Measurements from ENCODE around the gene CPZ.
A peak's percentile ranks its signal among the peaks of the same experiment; 100 is the strongest.

CPZ gene

GRCh38 chr4:8589823-8590545 is 2.6 kb upstream of the CPZ start:
- TF ChIP-seq ZFHX2 (tag by site-specific recombination; conservative IDR thresholded peaks at IDR 0.05): peak; percentile 56
- TF ChIP-seq ZNF768 (tag by site-specific recombination; IDR thresholded peaks at IDR 0.05): no peak
- peak; percentile 87 for TF ChIP-seq ZIC2 (tag by site-specific recombination; IDR thresholded peaks at IDR 0.05)
- TF ChIP-seq GLIS1 (tag by site-specific recombination; IDR thresholded peaks at IDR 0.05): peak; percentile 76
- H3K9me3 ChIP-seq (ENCODE audit: control insufficient read depth, insufficient read depth, low read depth, low read length): no peaks in the 10 kb centered on the region
- H3K36me3 ChIP-seq (ENCODE audit: control insufficient read depth in 2 of 2, insufficient read depth in 1 of 2, low read length in 2 of 2): no peaks in the 10 kb centered on the region
- no peak overlapping the region for H3K4me3 ChIP-seq (ENCODE audit: low read depth, low read length)
- CTCF ChIA-PET: interaction anchor here (0.6 kb wide), 1 partner anchor 10 kb away, joined by 3 read pairs; the partner anchor contains the start of gene GPR78
- POLR2A ChIA-PET: interaction anchor here (1.6 kb wide), 1 partner anchor 121 kb away, joined by 3 read pairs; no protein-coding TSS in a partner anchor
- H3K27ac ChIP-seq (ENCODE audit: extremely low read depth, low read depth, low read length): no peak overlapping the region
- H3K4me1 ChIP-seq (ENCODE audit: control insufficient read depth, insufficient read depth, low read length): no peaks in the 10 kb centered on the region

GRCh38 chr4:8590546-8590880 is 2.1 kb upstream of the CPZ start:
- no peaks in the 10 kb centered on the region for H3K4me1 ChIP-seq (ENCODE audit: control insufficient read depth, insufficient read depth, low read length)
- ChIA-PET POLR2A (interaction anchor here (1.6 kb wide), 1 partner anchor 122 kb away, joined by 3 read pairs; no protein-coding TSS in a partner anchor), CTCF (no interaction called here)

GRCh38 chr4:8591114-8591513 is 1.5 kb upstream of the CPZ start:
- ChIA-PET POLR2A (interaction anchor here (1.6 kb wide), 1 partner anchor 122 kb away, joined by 3 read pairs; no protein-coding TSS in a partner anchor), CTCF (interaction anchor here (4.0 kb wide), 1 partner anchor 122 kb away, joined by 19 read pairs; no protein-coding TSS in a partner anchor)
- no peaks in the 10 kb centered on the region for H3K9me3 ChIP-seq (ENCODE audit: control insufficient read depth, insufficient read depth, low read depth, low read length)
- H3K4me1 ChIP-seq (ENCODE audit: control insufficient read depth, insufficient read depth, low read length): no peaks in the 10 kb centered on the region
- H3K4me3 ChIP-seq (ENCODE audit: low read depth, low read length): no peak overlapping the region
- no peak overlapping the region for H3K27ac ChIP-seq (ENCODE audit: extremely low read depth, low read depth, low read length)
- no peaks in the 10 kb centered on the region for H3K36me3 ChIP-seq (ENCODE audit: control insufficient read depth in 2 of 2, insufficient read depth in 1 of 2, low read length in 2 of 2)
- TF ChIP-seq ZNF202 (tag by site-specific recombination; IDR thresholded peaks at IDR 0.05; ENCODE audit: borderline replicate concordance) (no peak), ZNF600 (tag by site-specific recombination; IDR thresholded peaks at IDR 0.05) (no peak), ZNF768 (tag by site-specific recombination; IDR thresholded peaks at IDR 0.05) (no peak), ZNF571 (tag by site-specific recombination; IDR thresholded peaks at IDR 0.05) (no peak), ZNF121 (tag by site-specific recombination; IDR thresholded peaks at IDR 0.05) (no peak), ZNF549 (tag by site-specific recombination; IDR thresholded peaks at IDR 0.05) (no peak), ZNF280C (tag by site-specific recombination; IDR thresholded peaks at IDR 0.05) (no peak), ZNF488 (tag by site-specific recombination; IDR thresholded peaks at IDR 0.05) (no peak), SALL2 (tag by site-specific recombination; IDR thresholded peaks at IDR 0.05; ENCODE audit: borderline replicate concordance) (no peak), YY1 (tag by site-specific recombination; IDR thresholded peaks at IDR 0.05) (no peak), ZNF248 (tag by site-specific recombination; IDR thresholded peaks at IDR 0.05) (no peak), ZNF146 (tag by site-specific recombination; IDR thresholded peaks at IDR 0.05) (no peak), ZNF558 (tag by site-specific recombination; IDR thresholded peaks at IDR 0.05) (no peak), TSHZ1 (tag by site-specific recombination; IDR thresholded peaks at IDR 0.05; ENCODE audit: borderline replicate concordance) (no peak)

More at GRCh38 chr4:8590546-8590880, 2.1 kb upstream of the CPZ start:
- Histone ChIP-seq H3K4me3 (ENCODE audit: low read depth, low read length) (no peak overlapping the region), H3K36me3 (ENCODE audit: control insufficient read depth in 2 of 2, insufficient read depth in 1 of 2, low read length in 2 of 2) (no peaks in the 10 kb centered on the region), H3K9me3 (ENCODE audit: control insufficient read depth, insufficient read depth, low read depth, low read length) (no peaks in the 10 kb centered on the region), H3K27ac (ENCODE audit: extremely low read depth, low read depth, low read length) (no peak overlapping the region)
- no peak for TF ChIP-seq ZNF280D (tag by site-specific recombination; IDR thresholded peaks at IDR 0.05)

Data from HEK293 (cell line).